HG02884 (cell line): ENCODE measurements around the gene TMEM179B.
"Not testable (repeated sequence)": the region's sequence is repeated elsewhere in the genome, so short reads cannot be mapped to it uniquely, and the experiment has no call there.

Source experiments
- ATAC-seq: cut with Tn5 transposase; IDR thresholded peaks from one replicate; pipeline ENCODE4 v1.9.1; 2021; ENCODE audit warnings: mild to moderate bottlenecking, moderate library complexity; ENCODE audit not compliant: unreplicated experiment

TMEM179B gene

GRCh38 chr11:62787005-62787759 lies at the start of gene TMEM179B:
TSS of gene TMEM179B (plus strand) at chr11:62787402. CDS start at chr11:62787432, 30 bp downstream.
- peak; percentile 50 for ATAC-seq

- no peak for ATAC-seq
These were observed 39.6 kb upstream of the TMEM179B start for GRCh38 chr11:62747475-62748160.

GRCh38 chr11:62749931-62750330 lies 37.3 kb upstream of the TMEM179B start:
- not testable (repeated sequence) for ATAC-seq

GRCh38 chr11:62752177-62752785 lies 34.9 kb upstream of the TMEM179B start:
- no peak for ATAC-seq

- no peak for ATAC-seq
These were observed 34.0 kb upstream of the TMEM179B start for GRCh38 chr11:62752994-62753735.

- peak; percentile 90 for ATAC-seq
These were observed 33.2 kb upstream of the TMEM179B start, which contains the start of gene ZBTB3 for GRCh38 chr11:62753736-62754603. TSS of gene ZBTB3 (minus strand) at chr11:62754160. CDS start at chr11:62753664, 496 bp downstream.

- ATAC-seq, result no peak
These were observed 32.1 kb upstream of the TMEM179B start for GRCh38 chr11:62755086-62755615.

GRCh38 chr11:62757846-62758788 lies 29.1 kb upstream of the TMEM179B start:
- no peak for ATAC-seq

GRCh38 chr11:62760867-62761227 lies 26.4 kb upstream of the TMEM179B start:
- ATAC-seq, result not testable (repeated sequence)

- no peak for ATAC-seq
These were observed 16.4 kb upstream of the TMEM179B start for GRCh38 chr11:62770778-62771143.

- peak; percentile 72 for ATAC-seq
These were observed 15.8 kb upstream of the TMEM179B start, which contains the start of gene TAF6L for GRCh38 chr11:62771144-62772021. TSS of gene TAF6L (plus strand) at chr11:62771396. CDS start at chr11:62775784, 4,388 bp downstream.

- no peak for ATAC-seq
These were observed 12.8 kb upstream of the TMEM179B start for GRCh38 chr11:62774407-62774806.

GRCh38 chr11:62775646-62776045 lies 11.6 kb upstream of the TMEM179B start:
- no peak for ATAC-seq

- no peak for ATAC-seq
These were observed 9.8 kb upstream of the TMEM179B start for GRCh38 chr11:62777389-62777788.

GRCh38 chr11:62778441-62778840 lies 8.8 kb upstream of the TMEM179B start:
- ATAC-seq, result no peak

- no peak for ATAC-seq
These were observed 4.4 kb upstream of the TMEM179B start for GRCh38 chr11:62782753-62783152.

GRCh38 chr11:62786318-62787004 lies 741 bp upstream of the TMEM179B start:
- peak; percentile 57 for ATAC-seq
